Superior temporal gyrus (tissue), 1 donor: Measurements from ENCODE around the gene EEF1AKMT4.

Experiments
- DNase-seq: peaks from one replicate; pipeline ENCODE4 v3.0.0-alpha.2; 2016; ENCODE audit errors: extremely low spot score

The EEF1AKMT4 gene

GRCh38 chr3:184235381-184236032, 14.0 kb upstream of the EEF1AKMT4 start:
- no peak for DNase-seq

- no peak for DNase-seq
Measured at GRCh38 chr3:184236033-184236410, 13.4 kb upstream of the EEF1AKMT4 start.

GRCh38 chr3:184236636-184237035, 12.8 kb upstream of the EEF1AKMT4 start:
- DNase-seq: no peak

- DNase-seq: no peak
Measured at GRCh38 chr3:184237211-184237610, 12.3 kb upstream of the EEF1AKMT4 start.

- DNase-seq: no peak
Measured at GRCh38 chr3:184237807-184238206, 11.7 kb upstream of the EEF1AKMT4 start.

- no peak for DNase-seq
Measured at GRCh38 chr3:184238246-184238818, 11.1 kb upstream of the EEF1AKMT4 start.

GRCh38 chr3:184239221-184239620, 10.3 kb upstream of the EEF1AKMT4 start:
- no peak for DNase-seq

GRCh38 chr3:184239708-184240107, 9.8 kb upstream of the EEF1AKMT4 start:
- no peak for DNase-seq

GRCh38 chr3:184240384-184241140, 8.9 kb upstream of the EEF1AKMT4 start:
- DNase-seq: no peak

GRCh38 chr3:184241141-184241446, 8.4 kb upstream of the EEF1AKMT4 start:
- no peak for DNase-seq

GRCh38 chr3:184241447-184242296, 7.8 kb upstream of the EEF1AKMT4 start:
- DNase-seq: no peak

- DNase-seq: no peak
Measured at GRCh38 chr3:184242297-184242685, 7.2 kb upstream of the EEF1AKMT4 start.

GRCh38 chr3:184248454-184249411, 739 bp upstream of the EEF1AKMT4 start, which contains the start of gene ALG3:
ALG3 (minus strand) TSS chr3:184248962; CDS start chr3:184248940, 22 bp downstream.
- DNase-seq: peak; percentile 90

- peak; percentile 94 for DNase-seq
Measured at GRCh38 chr3:184250167-184250828, 826 bp downstream of the EEF1AKMT4 start.

- no peak for DNase-seq
Measured at GRCh38 chr3:184255291-184256039, 6.0 kb downstream of the EEF1AKMT4 start.

- no peak for DNase-seq
Measured at GRCh38 chr3:184257083-184257915, 7.8 kb downstream of the EEF1AKMT4 start.

- no peak for DNase-seq
Measured at GRCh38 chr3:184258926-184259325, 9.5 kb downstream of the EEF1AKMT4 start.

- no peak for DNase-seq
Measured at GRCh38 chr3:184259396-184259877, 10.0 kb downstream of the EEF1AKMT4 start.
